Activated naive CD4-positive, alpha-beta T cell (primary cell): ENCODE measurements around the gene SIK2.
"Not testable (repeated sequence)": the region's sequence is repeated elsewhere in the genome, so short reads cannot be mapped to it uniquely, and the experiment has no call there.

Source experiments
- DNase-seq, 4 experiments: peaks; one replicate each; lab custom pipeline; 2025; lab: John Stamatoyannopoulos, UW

The SIK2 gene

GRCh38 chr11:111658493-111658892, 56.2 kb downstream of the SIK2 start:
- DNase-seq: not testable (repeated sequence)

GRCh38 chr11:111659201-111660115, 57.2 kb downstream of the SIK2 start:
- DNase-seq: no peak

GRCh38 chr11:111660822-111661221, 58.6 kb downstream of the SIK2 start:
- no peak for DNase-seq

DNA sequence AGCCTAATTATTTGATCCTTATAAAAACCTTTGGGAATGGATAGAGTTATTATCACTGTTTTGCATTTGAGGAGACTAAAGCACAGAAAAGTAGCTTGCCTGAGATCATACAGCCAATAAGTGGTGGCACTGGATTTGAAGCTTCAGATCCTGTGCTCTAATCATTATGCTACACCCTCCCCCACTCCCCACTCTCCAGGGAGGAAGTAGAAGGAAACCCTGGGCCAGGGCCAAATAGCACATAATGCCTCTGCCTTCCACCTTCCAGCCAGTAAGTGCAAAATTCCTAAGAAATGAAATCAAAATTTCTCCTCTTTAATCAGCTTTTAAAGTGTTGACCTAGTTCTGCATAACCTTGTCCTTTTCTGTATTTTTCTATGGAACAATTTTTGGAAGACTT, 61.6 kb downstream of the SIK2 start:
- no peak for DNase-seq

DNA sequence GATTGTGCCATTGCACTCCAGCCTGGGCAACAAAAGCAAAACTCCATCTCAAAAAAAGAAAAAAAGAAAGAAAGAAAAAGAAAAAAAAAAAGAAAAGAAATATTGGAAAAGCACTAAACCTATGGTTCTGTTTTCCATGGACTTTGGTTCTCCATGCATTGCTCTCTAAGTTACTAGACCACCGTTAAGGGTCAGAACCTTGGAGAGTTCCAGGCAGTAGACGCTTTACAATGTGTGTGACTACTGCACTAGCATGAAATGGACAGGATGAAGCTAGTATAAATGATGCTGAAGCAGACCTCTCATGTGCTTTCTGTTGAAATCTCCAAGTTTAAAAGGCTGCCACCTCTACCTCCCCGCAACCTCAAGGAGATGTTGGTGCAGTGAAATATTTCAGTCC, 63.5 kb downstream of the SIK2 start:
- DNase-seq: no peak

- DNase-seq: no peak
These were observed 66.7 kb downstream of the SIK2 start for GRCh38 chr11:111668980-111669379.

- DNase-seq: no peak
These were observed 69.1 kb downstream of the SIK2 start for GRCh38 chr11:111671383-111671782.

DNA sequence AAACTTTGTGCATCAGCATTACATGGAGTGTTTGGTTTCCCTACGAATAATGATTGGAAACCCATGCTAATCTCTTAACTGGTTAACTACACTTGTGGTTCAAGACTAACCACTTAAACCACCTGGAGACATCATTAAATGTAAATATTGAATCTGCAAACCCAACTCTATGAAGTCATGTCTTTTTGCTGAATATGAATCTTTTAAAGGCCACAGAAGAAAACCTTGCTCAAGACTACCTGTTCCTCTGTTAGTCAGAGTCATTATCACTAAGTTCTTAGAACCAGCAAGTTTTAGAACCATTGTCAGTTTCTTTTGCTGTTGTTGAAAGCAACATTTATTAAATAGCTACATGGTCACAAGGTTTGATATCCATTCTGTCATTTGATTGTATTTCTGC, 70.7 kb downstream of the SIK2 start:
- no peak for DNase-seq

- DNase-seq: no peak
These were observed 72.7 kb downstream of the SIK2 start for GRCh38 chr11:111674941-111675340.

DNA sequence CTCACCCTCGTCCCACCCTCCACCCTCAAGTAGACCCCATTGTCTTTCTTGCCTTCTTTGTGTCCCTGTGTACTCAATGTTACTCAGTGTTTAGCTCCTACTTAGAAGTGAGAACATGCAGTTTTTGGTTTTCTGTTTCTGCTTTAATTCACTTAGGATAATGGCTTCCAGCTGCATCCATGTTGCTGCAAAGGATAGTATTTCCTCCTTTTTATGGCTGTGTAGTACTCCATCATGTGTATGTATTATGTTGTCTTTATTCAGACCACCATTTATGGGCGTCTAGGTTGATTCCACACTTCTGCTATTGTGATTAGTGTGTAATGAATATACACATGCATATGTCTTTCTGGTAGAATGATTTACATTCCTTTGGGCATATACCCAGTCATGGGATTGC, 73.6 kb downstream of the SIK2 start:
- DNase-seq: no peak

- DNase-seq: no peak
These were observed 74.8 kb downstream of the SIK2 start for GRCh38 chr11:111676878-111677585.

DNA sequence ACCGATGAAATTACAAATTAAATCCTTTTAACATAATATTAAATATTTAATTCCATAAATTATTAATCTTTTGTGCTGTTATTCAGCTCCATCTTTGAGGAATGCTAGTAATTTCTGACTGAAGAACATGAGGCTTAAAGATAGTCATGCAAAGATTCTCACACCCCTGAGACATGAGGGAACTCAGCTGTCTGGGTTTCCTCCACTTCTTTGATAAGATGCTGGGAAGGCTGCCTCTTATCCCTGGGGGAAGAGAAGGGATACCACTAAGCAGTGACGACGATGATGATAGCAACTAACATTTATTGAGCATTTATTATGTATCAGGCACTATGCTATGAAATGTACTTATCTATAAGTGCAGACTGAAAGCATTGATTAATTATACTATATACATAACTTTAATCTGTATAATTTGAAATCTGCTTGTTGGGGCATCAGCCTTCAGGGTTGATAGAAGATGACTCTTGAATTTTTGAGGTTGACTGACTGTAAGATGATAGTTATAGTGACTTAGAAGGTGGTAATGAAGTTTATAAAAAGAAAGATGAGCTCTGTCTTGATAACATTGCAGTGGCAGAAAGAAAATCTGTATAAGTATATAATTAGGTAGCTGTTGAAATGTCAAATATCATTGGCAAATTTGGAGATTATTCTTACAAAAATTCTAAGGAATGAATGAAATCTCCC, 78.4 kb downstream of the SIK2 start:
- no peak for DNase-seq

DNA sequence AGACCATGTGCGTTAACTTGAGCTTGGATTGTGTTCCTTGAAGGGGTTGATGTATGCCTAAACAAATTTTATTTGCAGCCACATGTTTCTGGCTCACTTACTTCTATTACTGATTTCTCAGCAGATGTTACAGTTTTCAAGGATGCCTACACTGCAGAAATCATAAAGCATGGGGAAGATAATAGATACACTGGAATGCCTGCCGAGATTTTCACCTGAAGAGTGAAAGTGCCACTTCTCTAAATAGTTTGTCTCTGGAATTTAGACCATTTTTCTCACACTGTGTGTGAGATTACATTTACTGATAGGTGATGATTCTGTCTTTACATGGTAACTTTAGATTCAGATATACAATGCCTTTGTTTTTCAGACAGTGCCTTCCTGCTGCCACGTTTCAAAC, 81.6 kb downstream of the SIK2 start:
- no peak for DNase-seq

GRCh38 chr11:111684251-111684650, 82.0 kb downstream of the SIK2 start:
- no peak for DNase-seq

DNA sequence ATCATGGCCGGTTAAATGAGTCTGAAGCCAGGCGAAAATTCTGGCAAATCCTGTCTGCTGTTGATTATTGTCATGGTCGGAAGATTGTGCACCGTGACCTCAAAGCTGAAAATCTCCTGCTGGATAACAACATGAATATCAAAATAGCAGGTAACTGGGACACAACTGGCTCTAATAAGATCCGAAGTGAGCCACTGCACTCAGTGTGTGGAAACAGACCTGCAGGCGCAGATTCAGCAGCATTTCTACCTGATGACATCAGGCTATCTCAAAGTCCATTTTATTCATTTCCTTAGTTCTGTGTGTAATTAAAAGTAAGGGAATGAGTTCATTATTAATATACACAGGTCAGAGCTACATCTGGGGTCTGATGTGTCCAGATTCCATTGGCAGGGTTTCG, 85.8 kb downstream of the SIK2 start:
- DNase-seq: no peak

DNA sequence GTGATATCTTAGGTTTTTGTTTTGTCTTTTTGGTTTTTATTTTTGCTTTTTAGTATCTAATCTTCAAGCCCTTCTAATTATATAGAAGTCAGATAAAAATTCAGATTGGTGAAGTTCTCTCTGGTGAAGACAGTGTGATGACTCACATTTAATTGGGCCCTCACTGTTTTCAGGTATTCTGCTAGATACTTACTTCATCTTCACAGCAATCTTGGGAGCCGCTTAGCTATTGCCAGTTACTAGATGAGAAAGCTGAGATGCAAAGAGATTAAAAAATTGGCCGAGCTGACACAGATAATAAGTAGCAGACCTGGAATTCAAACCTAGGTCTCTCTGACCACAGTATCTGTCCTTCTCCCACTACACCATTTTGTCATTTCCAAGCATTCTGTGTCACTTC, 88.9 kb downstream of the SIK2 start:
- no peak for DNase-seq

GRCh38 chr11:111691741-111692140, 89.5 kb downstream of the SIK2 start:
- no peak for DNase-seq

GRCh38 chr11:111693224-111693937, 91.1 kb downstream of the SIK2 start:
- no peak for DNase-seq

DNA sequence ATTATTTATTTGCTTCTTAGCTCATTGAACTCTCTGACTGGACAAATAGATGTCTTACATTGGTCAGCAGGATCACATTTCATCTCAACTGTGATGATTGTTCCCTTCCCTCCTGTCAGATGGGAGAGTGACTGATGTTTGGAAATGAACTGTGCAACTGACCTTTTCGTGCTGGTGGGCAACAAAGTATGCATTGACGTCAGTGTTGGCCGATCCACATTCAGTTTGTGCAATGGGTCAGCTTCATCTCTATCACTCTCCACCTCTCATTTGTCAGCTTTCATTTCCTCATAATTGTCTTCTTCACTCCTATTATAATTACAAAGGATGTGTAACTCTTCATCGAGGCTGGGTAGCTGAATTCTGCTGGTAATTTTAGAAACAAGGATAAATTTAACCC, 92.6 kb downstream of the SIK2 start:
- DNase-seq: no peak

DNA sequence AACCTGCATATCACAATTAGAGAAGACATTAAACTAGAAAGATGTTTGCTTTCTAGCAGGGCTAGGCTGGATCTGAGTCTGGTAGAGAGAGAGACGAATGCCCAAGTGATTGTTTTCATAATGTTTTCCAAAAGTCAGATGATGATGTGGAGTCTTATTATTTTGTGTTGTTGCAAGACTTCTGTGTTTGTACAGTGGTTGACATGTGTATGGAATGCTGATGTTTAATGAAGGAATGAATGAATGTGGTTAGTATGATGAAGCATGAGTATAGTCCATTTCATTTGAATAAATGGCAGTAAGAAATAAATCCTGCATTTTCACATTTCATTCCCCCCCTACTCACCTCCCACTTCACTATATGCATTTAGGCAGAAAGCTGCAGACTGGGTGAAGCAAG, 94.3 kb downstream of the SIK2 start:
- DNase-seq: no peak

DNA sequence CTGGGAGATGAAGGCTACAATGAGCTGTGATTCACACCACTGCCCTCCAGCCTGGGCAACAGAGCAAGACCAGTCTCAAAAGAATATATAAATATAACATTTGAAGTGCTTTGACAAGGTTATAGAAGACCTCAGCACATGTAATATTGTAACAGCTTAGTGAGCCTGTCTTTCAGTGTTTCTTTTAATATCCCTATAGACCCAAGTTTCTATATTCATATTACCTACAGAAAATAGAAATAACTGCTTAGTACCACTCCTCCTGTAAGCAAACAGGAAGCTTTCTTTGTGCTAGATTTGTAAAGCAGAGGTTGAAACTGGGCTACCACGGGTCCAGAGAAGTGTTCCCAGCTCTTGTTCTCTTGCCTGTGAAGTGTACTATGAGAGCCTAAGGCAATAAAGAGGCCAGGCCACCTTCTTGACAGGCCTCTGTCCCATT, 95.7 kb downstream of the SIK2 start:
- no peak for DNase-seq
